K562 (cell line): ENCODE measurements around the gene AAK1. TPM values are rescaled to one million over a fixed set of nuclear protein-coding genes. Genes with fewer than 3 reads are reported as not detected.

Experiments
- ATAC-seq: fragments of 200-7000 bp; cut with Tn5 transposase; 3 replicates; pipeline ENCODE4 v1.9.1; 2020; ENCODE audit warnings: moderate library complexity
- BruUV-seq: library from RNA; stranded (reverse); fragments of 400-500 nt; replicated peaks from 2 replicates; lab custom pipeline; 2021; lab: Mats Ljungman, UMichigan
- CTCF ChIA-PET: fragments of 300-600 bp; formaldehyde crosslinking; extraction: SDS; loops from one replicate; lab custom pipeline; 2021; ENCODE audit warnings: low intra/inter-chr PET ratio; lab: Yijun Ruan, JAX
- POLR2A ChIA-PET: fragments of 300-600, 350-650 bp; sonication (Branson Sonifier 250); formaldehyde crosslinking; extraction: SDS; loops from one replicate; lab custom pipeline; 2021; ENCODE audit warnings: antibody characterized with exemption, inconsistent platforms; lab: Yijun Ruan, JAX
- DNase-seq, 4 experiments: peaks; one replicate each; pipeline versions ENCODE4 v3.0.0 to v3.0.0-alpha.2; 2011 to 2018; ENCODE audit warnings: low spot score in 3 of 4, mixed read lengths in 3 of 4; ENCODE audit errors: extremely low read depth in 1 of 4
- FAIRE-seq: peaks from 2 replicates; lab custom pipeline; 2011; peaks lifted over from hg19 to GRCh38; lab: Jason Lieb, UNC
- H2AFZ ChIP-seq: 2 replicates; pipeline ENCODE4 v1.6.0; 2011; ENCODE audit warnings: low read depth, low read length, control low read depth, inconsistent platforms
- H3K27ac ChIP-seq: fragments of 200-600 bp; 3 replicates; pipeline ENCODE4 v1.8.0; 2011; ENCODE audit warnings: low read depth, mild to moderate bottlenecking, control low read depth, inconsistent platforms, low read length, moderate library complexity, mixed read lengths; ENCODE audit errors: extremely low read depth
- H3K27me3 ChIP-seq, 2 experiments: fragments of 300-600 bp in 1 of 2; 2 replicates in 1 of 2; 3 replicates in 1 of 2; pipeline versions ENCODE4 v1.6.0 to v1.8.0; 2011; ENCODE audit warnings: inconsistent platforms in 2 of 2, low read length in 2 of 2, mild to moderate bottlenecking in 1 of 2, mixed read lengths in 1 of 2, moderate library complexity in 1 of 2; ENCODE audit not compliant: control insufficient read depth in 2 of 2, insufficient read depth in 2 of 2
- H3K36me3 ChIP-seq: fragments of 300-600 bp; 3 replicates; pipeline ENCODE4 v1.8.0; 2011; ENCODE audit warnings: mild to moderate bottlenecking, low read length, inconsistent platforms; ENCODE audit not compliant: control insufficient read depth, insufficient read depth
- H3K4me1 ChIP-seq, 2 experiments: fragments of 200-600 bp in 1 of 2; replicated peaks in 1 of 2; 2 replicates in 1 of 2; 3 replicates in 1 of 2; pipeline versions ENCODE4 v1.5.1 to v1.8.0; 2011; ENCODE audit warnings: inconsistent platforms in 2 of 2, low read length in 2 of 2, mild to moderate bottlenecking in 1 of 2, mixed read lengths in 1 of 2, moderate library complexity in 1 of 2; ENCODE audit not compliant: control insufficient read depth in 2 of 2, insufficient read depth in 2 of 2
- H3K4me2 ChIP-seq: 2 replicates; pipeline ENCODE4 v1.6.1; 2011; ENCODE audit warnings: low read length, control low read depth, inconsistent platforms, mixed read lengths; ENCODE audit not compliant: insufficient read depth
- H3K4me3 ChIP-seq: fragments of 200-600 bp; sonication (generic), shearing (Covaris generic); 2 replicates; pipeline ENCODE4 v1.5.1; 2016; ENCODE audit warnings: control low read depth, inconsistent platforms
- H3K79me2 ChIP-seq: fragments of 200-600 bp; 3 replicates; pipeline ENCODE4 v1.8.0; 2011; ENCODE audit warnings: low read length, inconsistent platforms; ENCODE audit not compliant: control insufficient read depth, insufficient read depth
- H3K9ac ChIP-seq, 2 experiments: 2 replicates each; pipeline versions ENCODE4 v1.6.0 to v1.6.1; 2011; ENCODE audit warnings: low read depth in 2 of 2, low read length in 2 of 2, control low read depth in 1 of 2, inconsistent platforms in 1 of 2, mild to moderate bottlenecking in 1 of 2, mixed read lengths in 1 of 2; ENCODE audit not compliant: insufficient read depth in 1 of 2
- H3K9me1 ChIP-seq: one replicate; pipeline ENCODE4 v1.6.0; 2011; ENCODE audit warnings: inconsistent platforms, mild to moderate bottlenecking, low read length, moderate library complexity; ENCODE audit not compliant: control insufficient read depth, insufficient read depth
- H3K9me3 ChIP-seq: replicated peaks from 2 replicates; pipeline ENCODE4 v1.5.1; 2011; ENCODE audit warnings: low read depth, low read length, inconsistent platforms; ENCODE audit not compliant: control insufficient read depth, insufficient read depth
- H4K20me1 ChIP-seq: replicated peaks from 2 replicates; pipeline ENCODE4 v1.6.1; 2011; ENCODE audit warnings: low read length, inconsistent platforms, mixed read lengths; ENCODE audit not compliant: control insufficient read depth, insufficient read depth
- FOXM1 ChIP-seq, 2 experiments: fragments of 450-650 bp in 1 of 2; sonication (generic) in 1 of 2; formaldehyde crosslinking in 1 of 2; IDR thresholded peaks; 2 replicates each; pipeline versions ENCODE4 v1.6.1 to v1.9.0; 2017 to 2022; ENCODE audit warnings: low read depth in 2 of 2, mild to moderate bottlenecking in 2 of 2, missing genetic modification reagents in 1 of 2, moderate library complexity in 1 of 2
- NR2C1 ChIP-seq, 2 experiments: fragments of 450-650 bp; IDR thresholded peaks; 2 replicates each; pipeline ENCODE4 v1.6.1; 2017; ENCODE audit warnings: mild to moderate bottlenecking in 2 of 2, antibody characterized with exemption in 1 of 2, inconsistent platforms in 1 of 2, missing compliant biosample characterization in 1 of 2, missing genetic modification characterization in 1 of 2
- NR2C2 ChIP-seq, 2 experiments: fragments of 200-800 bp in 1 of 2; sonication (Bioruptor generic) in 1 of 2; sonication (generic) in 1 of 2; formaldehyde crosslinking in 1 of 2; IDR thresholded peaks; 2 replicates each; pipeline versions ENCODE4 v1.6.1 to v1.8.0; 2016 to 2022; ENCODE audit warnings: mild to moderate bottlenecking in 1 of 2, missing compliant biosample characterization in 1 of 2, missing genetic modification characterization in 1 of 2, missing genetic modification reagents in 1 of 2
- TRIM24 ChIP-seq, 2 experiments: fragments of 450-650 bp; IDR thresholded peaks; 2 replicates each; pipeline ENCODE4 v1.6.1; 2016
- ZNF639 ChIP-seq, 2 experiments: fragments of 200-800 bp in 1 of 2; sonication (Bioruptor generic) in 1 of 2; sonication (generic) in 1 of 2; formaldehyde crosslinking in 1 of 2; IDR thresholded peaks in 1 of 2; conservative IDR thresholded peaks in 1 of 2; 2 replicates each; pipeline versions ENCODE4 v1.5.0 to v1.6.1; 2016 to 2020; ENCODE audit warnings: missing compliant biosample characterization in 1 of 2, missing genetic modification characterization in 1 of 2, missing genetic modification reagents in 1 of 2
- WGBS: fragments of 100-300 bp; shearing (Covaris generic); methylation state at CpG from one replicate; pipeline ENCODE4 v1.1.6; 2016; ENCODE audit warnings: low coverage, mixed read lengths; ENCODE audit not compliant: insufficient coverage; ENCODE audit errors: missing lambda C conversion rate; 5-methylcytosine and 5-hydroxymethylcytosine counted together
- in situ Hi-C: fragments of 300-500 bp; cut with MboI; formaldehyde crosslinking; loops from 4 replicates; pipeline ENCODE4 v1.15.0; 2018; ENCODE audit warnings: inconsistent platforms, mixed read lengths
- intact Hi-C: fragments of 100-400 bp; cut with micrococcal nuclease; formaldehyde crosslinking; loops from 2 replicates; pipeline ENCODE4 v1.14.2; 2022
- polyA plus RNA-seq, 8 experiments: library from polyadenylated mRNA; depleted of rRNA in 4 of 8; stranded (reverse) in 5 of 8; unstranded in 3 of 8; fragments of >200 nt; fragmentation: Nextera tagmentation in 2 of 8; fragmentation: Illumina TruSeq in 1 of 8; extraction: Ambion mirVana in 2 of 8; extraction: Trizol in 1 of 8; gene quantifications; 2 replicates each; pipeline versions ENCODE4 v1.2.1 to v1.2.3, GENCODE V29; 2011 to 2014; ENCODE audit warnings: inconsistent platforms in 1 of 8, missing spikeins in 1 of 8
- total RNA-seq, 7 experiments: library from RNA; depleted of rRNA in 6 of 7; stranded (reverse); fragments of >200 nt in 6 of 7; fragmentation: Illumina TruSeq in 2 of 7; extraction: Trizol in 2 of 7; gene quantifications; 2 replicates each; pipeline versions ENCODE4 v1.2.1 to v1.2.3, GENCODE V29; 2011 to 2021; ENCODE audit warnings: low replicate concordance in 1 of 7

AAK1 gene
- total and polyA plus RNA-seq, 9 of the 15 experiments (the other 6 are each of a cell fraction or from before 2014, with no cell fraction given): 0.89 to 17.1 (median 6.0) TPM

DNA sequence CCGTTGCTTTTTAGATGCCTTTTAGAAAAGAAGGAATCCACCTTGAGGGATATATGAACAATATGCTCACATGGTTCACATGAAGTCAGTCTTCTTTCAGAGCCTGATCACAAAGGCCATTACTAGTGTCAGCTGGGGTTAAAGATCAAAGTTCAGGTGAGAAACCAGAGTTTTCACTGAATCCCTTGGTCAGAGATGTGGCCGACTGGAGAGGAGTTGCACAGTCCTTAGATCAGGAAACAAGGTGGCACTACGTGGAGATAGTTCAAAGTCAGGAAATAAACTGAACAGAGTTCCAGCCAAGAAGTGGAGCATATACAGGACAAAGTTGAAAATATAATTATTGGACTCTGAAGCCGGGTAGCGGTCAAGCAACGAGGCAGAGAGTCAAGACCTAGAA, 54.6 kb downstream of the AAK1 start:
- intact Hi-C loops: no loop called here
- WGBS: 79% methylated on average over 6 of the region's 6 CpGs
- no peak for TF ChIP-seq ZNF639 (CRISPR knock-in tag; conservative IDR thresholded peaks at IDR 0.05 in 1 of 2, IDR thresholded peaks at IDR 0.05 in 1 of 2)
- TF ChIP-seq NR2C2 (CRISPR knock-in tag; IDR thresholded peaks at IDR 0.05): no peak
- peak; percentile 32; the same call in 1 of the 2 replicates for TF ChIP-seq NR2C2 (tag; IDR thresholded peaks at IDR 0.05)
- TF ChIP-seq NR2C1 (IDR thresholded peaks at IDR 0.05): peak; percentile 74
- peak; percentile 82 for TF ChIP-seq NR2C1 (tag; IDR thresholded peaks at IDR 0.05)
- no peak for TF ChIP-seq TRIM24 (IDR thresholded peaks at IDR 0.05)
- TF ChIP-seq FOXM1 (IDR thresholded peaks at IDR 0.05; ENCODE audit: low read depth): no peak
- 0 out of 2 replicates have a peak, but pooled peaks have one; percentile 3 for TF ChIP-seq FOXM1 (CRISPR knock-in tag; IDR thresholded peaks at IDR 0.05; ENCODE audit: low read depth)

More for the DNA sequence above, 54.6 kb downstream of the AAK1 start:
- Histone ChIP-seq H3K9me3 (no peaks in the 10 kb centered on the region), H3K27me3 (no peaks in the 10 kb centered on the region), H4K20me1 (no peaks in the 10 kb centered on the region), H3K79me2 (0 out of 3 replicates have a peak, but pooled peaks cover 5% of the 10 kb centered on the region), H3K9ac (no peak overlapping the region), H3K4me2 (no peak overlapping the region), H3K36me3 (no peaks in the 10 kb centered on the region), H3K4me3 (no peak overlapping the region), H3K27ac (no peak overlapping the region; the same call in 2 of the 3 replicates), H3K9me1 (no peaks in the 10 kb centered on the region), H2AFZ (no peak overlapping the region), H3K4me1 (peaks cover 0 to 31% of the 10 kb centered on the region in 2 experiments; a peak in 3 of 5 replicates)
- FAIRE-seq (no peak), ATAC-seq (no peak), DNase-seq (no peak)
- no TSS peak for BruUV-seq
- POLR2A ChIA-PET: interaction anchor here (0.5 kb wide), 1 partner anchor 10 kb away, joined by 3 read pairs; no protein-coding TSS in a partner anchor
- in situ Hi-C loops: no loop called here
- CTCF ChIA-PET: no interaction called here
